OCI-LY7 (cell line): ENCODE data around the gene CALN1. TPM values are rescaled to one million over a fixed set of nuclear protein-coding genes. Genes with fewer than 3 reads are reported as not detected.

Experiments
- BruUV-seq: library from RNA; stranded (reverse); fragments of 400-500 nt; replicated peaks from 2 replicates; lab custom pipeline; 2021; lab: Mats Ljungman, UMichigan
- CTCF ChIA-PET: fragments of 300-600 bp; sonication (Branson Sonifier 250); formaldehyde crosslinking; loops from one replicate; lab custom pipeline; 2022; ENCODE audit warnings: antibody characterized with exemption; ENCODE audit not compliant: unreplicated experiment; lab: Charles Lee
- POLR2A ChIA-PET: fragments of 300-600 bp; sonication (Branson Sonifier 250); formaldehyde crosslinking; loops from one replicate; lab custom pipeline; 2022; ENCODE audit warnings: antibody characterized with exemption; lab: Charles Lee
- DNase-seq: peaks from one replicate; pipeline ENCODE4 v3.0.0-alpha.2; 2015; ENCODE audit warnings: low spot score
- H2AFZ ChIP-seq: fragments of 200-600 bp; sonication (generic), shearing (Covaris generic); 2 replicates; pipeline ENCODE4 v1.6.1; 2014; ENCODE audit warnings: mild to moderate bottlenecking, antibody characterized with exemption, low read length, moderate library complexity
- H3K27ac ChIP-seq: fragments of 200-600 bp; sonication (generic); 2 replicates; pipeline ENCODE4 v1.5.1; 2014; ENCODE audit warnings: mixed run types, low read depth, mild to moderate bottlenecking, moderate library complexity, low read length, inconsistent platforms; ENCODE audit not compliant: poor library complexity, severe bottlenecking
- H3K36me3 ChIP-seq: fragments of 200-600 bp; sonication (generic); 2 replicates; pipeline ENCODE4 v1.6.1; 2014; ENCODE audit warnings: mild to moderate bottlenecking, antibody characterized with exemption, low read length, moderate library complexity, mixed read lengths; ENCODE audit not compliant: insufficient read depth
- H3K4me1 ChIP-seq: fragments of 200-600 bp; sonication (generic); 2 replicates; pipeline ENCODE4 v1.5.1; 2014; ENCODE audit warnings: mild to moderate bottlenecking, low read length; ENCODE audit not compliant: insufficient read depth, poor library complexity, severe bottlenecking
- H3K4me2 ChIP-seq: fragments of 200-600 bp; sonication (generic); 2 replicates; pipeline ENCODE4 v1.6.1; 2014; ENCODE audit warnings: mild to moderate bottlenecking, low read length
- H3K4me3 ChIP-seq: fragments of 200-600 bp; sonication (generic); 2 replicates; pipeline ENCODE4 v1.5.1; 2014; ENCODE audit warnings: mild to moderate bottlenecking, low read depth, low read length; ENCODE audit not compliant: poor library complexity, severe bottlenecking
- H3K79me2 ChIP-seq: fragments of 200-600 bp; sonication (generic); 2 replicates; pipeline ENCODE4 v1.6.1; 2016; ENCODE audit warnings: low read depth, mild to moderate bottlenecking, low read length, moderate library complexity, mixed read lengths; ENCODE audit not compliant: insufficient read depth
- H3K9me2 ChIP-seq: fragments of 200-600 bp; sonication (generic); 2 replicates; pipeline ENCODE4 v1.6.1; 2016; ENCODE audit warnings: mild to moderate bottlenecking, low read length, mixed read lengths; ENCODE audit not compliant: insufficient read depth
- H3K9me3 ChIP-seq: fragments of 200-600 bp; sonication (generic); 2 replicates; pipeline ENCODE4 v1.6.1; 2014; ENCODE audit warnings: mild to moderate bottlenecking, mixed run types, low read length, mixed read lengths
- H4K20me1 ChIP-seq: fragments of 200-600 bp; sonication (generic); 2 replicates; pipeline ENCODE4 v1.6.1; 2014; ENCODE audit warnings: mild to moderate bottlenecking, antibody characterized with exemption, low read length, moderate library complexity, mixed read lengths; ENCODE audit not compliant: insufficient read depth
- EZH2phosphoT487 ChIP-seq: fragments of 200-600 bp; sonication (generic); IDR thresholded peaks from 2 replicates; pipeline ENCODE4 v1.6.1; 2018; ENCODE audit warnings: low read depth, borderline replicate concordance, mild to moderate bottlenecking, mixed run types, antibody characterized with exemption, low read length, moderate library complexity, mixed read lengths
- intact Hi-C: fragments of 100-400 bp; cut with micrococcal nuclease; formaldehyde crosslinking; loops from one replicate; pipeline ENCODE4 v1.10.0; 2022; ENCODE audit not compliant: unreplicated experiment
- total RNA-seq, 2 experiments: library from RNA; depleted of rRNA in 1 of 2; stranded (reverse); fragments of >200 nt in 1 of 2; shearing (Covaris generic) in 1 of 2; gene quantifications; 2 replicates each; pipeline ENCODE4 v1.2.3, GENCODE V29; 2014 to 2022
- TF ChIP-seq, protein P1 (sequence below): fragments of 200-600 bp; sonication (generic); conservative IDR thresholded peaks from 2 replicates; pipeline ENCODE4 v1.5.1; 2014; ENCODE audit warnings: mild to moderate bottlenecking, antibody characterized with exemption, low read length, moderate library complexity, mixed read lengths

CALN1 gene
- total RNA-seq, 2 experiments from 2014 or later, result not detected

DNA sequence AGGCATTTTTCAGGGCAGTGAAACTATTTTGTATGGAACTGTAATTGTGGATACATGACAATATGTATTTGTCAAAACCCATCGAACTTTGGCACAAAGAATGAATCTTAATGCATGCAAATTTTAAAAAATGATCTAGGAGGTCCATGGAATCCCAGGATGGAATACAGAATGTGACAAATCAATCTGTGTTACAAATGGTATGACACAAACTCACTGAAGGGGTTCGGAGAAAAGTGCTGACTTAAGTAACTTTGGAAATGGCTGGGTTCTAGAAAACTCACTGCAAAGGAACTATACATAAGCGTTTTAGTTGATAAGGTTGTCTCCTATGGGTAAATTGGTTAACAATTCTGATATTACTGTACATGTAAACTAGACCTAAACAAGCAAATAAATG is 26.0 kb downstream of the CALN1 start:
- Histone ChIP-seq H3K9me2 (no peaks in the 10 kb centered on the region), H3K9me3 (0 out of 2 replicates have a peak, but pooled peaks cover 4% of the 10 kb centered on the region), H4K20me1 (no peaks in the 10 kb centered on the region), H3K36me3 (no peaks in the 10 kb centered on the region), H2AFZ (no peak overlapping the region), H3K27ac (no peak overlapping the region), H3K4me2 (no peak overlapping the region), H3K4me1 (no peaks in the 10 kb centered on the region), H3K79me2 (no peaks in the 10 kb centered on the region), H3K4me3 (no peak overlapping the region)
- intact Hi-C loops, result no loop called here
- BruUV-seq, result no TSS peak
- DNase-seq, result no peak
- ChIA-PET CTCF (no interaction called here), POLR2A (no interaction called here)
- TF ChIP-seq, protein P1, sequence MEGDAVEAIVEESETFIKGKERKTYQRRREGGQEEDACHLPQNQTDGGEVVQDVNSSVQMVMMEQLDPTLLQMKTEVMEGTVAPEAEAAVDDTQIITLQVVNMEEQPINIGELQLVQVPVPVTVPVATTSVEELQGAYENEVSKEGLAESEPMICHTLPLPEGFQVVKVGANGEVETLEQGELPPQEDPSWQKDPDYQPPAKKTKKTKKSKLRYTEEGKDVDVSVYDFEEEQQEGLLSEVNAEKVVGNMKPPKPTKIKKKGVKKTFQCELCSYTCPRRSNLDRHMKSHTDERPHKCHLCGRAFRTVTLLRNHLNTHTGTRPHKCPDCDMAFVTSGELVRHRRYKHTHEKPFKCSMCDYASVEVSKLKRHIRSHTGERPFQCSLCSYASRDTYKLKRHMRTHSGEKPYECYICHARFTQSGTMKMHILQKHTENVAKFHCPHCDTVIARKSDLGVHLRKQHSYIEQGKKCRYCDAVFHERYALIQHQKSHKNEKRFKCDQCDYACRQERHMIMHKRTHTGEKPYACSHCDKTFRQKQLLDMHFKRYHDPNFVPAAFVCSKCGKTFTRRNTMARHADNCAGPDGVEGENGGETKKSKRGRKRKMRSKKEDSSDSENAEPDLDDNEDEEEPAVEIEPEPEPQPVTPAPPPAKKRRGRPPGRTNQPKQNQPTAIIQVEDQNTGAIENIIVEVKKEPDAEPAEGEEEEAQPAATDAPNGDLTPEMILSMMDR, result no peak

DNA sequence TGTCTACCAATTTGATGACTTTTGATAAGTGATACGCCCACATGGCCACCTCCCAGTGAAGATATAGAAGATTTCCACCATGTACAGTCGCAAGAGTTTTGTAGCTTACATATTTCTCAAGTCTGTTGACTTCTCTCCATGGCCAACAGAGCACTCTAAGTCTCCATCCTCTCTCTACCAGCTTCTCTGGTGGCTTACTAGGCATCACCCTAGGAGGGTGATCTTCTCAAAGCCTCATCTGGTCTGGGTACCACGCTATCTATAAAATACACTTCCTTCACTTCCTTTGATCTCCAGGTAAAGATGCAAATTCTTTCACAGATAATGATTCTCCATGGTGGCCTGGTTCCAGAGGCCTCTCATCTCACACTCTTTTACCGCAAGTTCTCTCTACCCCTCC is 49.9 kb downstream of the CALN1 start:
- no peak overlapping the region for H3K4me2 ChIP-seq
- ChIA-PET POLR2A (no interaction called here), CTCF (no interaction called here)
- no peaks in the 10 kb centered on the region for H3K79me2 ChIP-seq
- H3K9me2 ChIP-seq, result no peaks in the 10 kb centered on the region
- no peak for TF ChIP-seq EZH2phosphoT487
- no peak for DNase-seq
- no peaks in the 10 kb centered on the region for H3K4me1 ChIP-seq
- no peak overlapping the region for H3K4me3 ChIP-seq
- H3K36me3 ChIP-seq, result no peaks in the 10 kb centered on the region
- H3K27ac ChIP-seq, result no peak overlapping the region
- intact Hi-C loops, result no loop called here
- H3K9me3 ChIP-seq, result no peaks in the 10 kb centered on the region
- H2AFZ ChIP-seq, result no peak overlapping the region
- H4K20me1 ChIP-seq, result no peaks in the 10 kb centered on the region
- no TSS peak for BruUV-seq

DNA sequence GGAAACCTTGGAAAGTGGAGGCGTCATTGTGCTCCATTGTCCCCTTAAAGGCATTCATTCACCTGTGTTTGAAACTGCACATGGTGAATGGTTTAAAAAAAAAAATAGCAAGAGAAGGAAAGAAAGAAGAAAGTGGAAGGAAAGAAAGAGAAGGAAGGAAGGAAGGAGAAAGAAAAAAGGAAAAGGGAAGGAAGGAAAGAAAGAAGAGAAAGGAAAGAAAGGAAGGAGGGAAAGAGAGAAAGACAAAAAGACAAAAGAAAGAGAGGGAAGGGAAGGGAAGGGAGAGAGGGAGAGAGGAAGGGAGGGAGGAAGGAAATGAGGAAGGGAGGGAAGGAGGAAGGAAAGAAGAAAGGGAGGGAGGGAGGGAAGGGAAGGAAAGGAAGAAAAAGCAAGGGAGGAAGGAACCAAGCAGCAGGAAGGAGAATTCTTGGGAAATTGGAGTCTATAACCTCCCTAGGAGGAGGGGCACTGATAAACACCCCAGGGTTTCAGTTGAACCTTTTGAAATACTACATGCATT is 66.9 kb downstream of the CALN1 start:
- intact Hi-C loops, result no loop called here
- ChIA-PET CTCF (no interaction called here), POLR2A (no interaction called here)

More for the DNA sequence above, 66.9 kb downstream of the CALN1 start:
- H3K4me3 ChIP-seq, result no peak overlapping the region
- no peak overlapping the region for H3K4me2 ChIP-seq
- H4K20me1 ChIP-seq, result no peaks in the 10 kb centered on the region
- H2AFZ ChIP-seq, result no peak overlapping the region
- no peak for DNase-seq
- H3K4me1 ChIP-seq, result no peaks in the 10 kb centered on the region
- no peaks in the 10 kb centered on the region for H3K9me2 ChIP-seq
- no peaks in the 10 kb centered on the region for H3K79me2 ChIP-seq
- BruUV-seq, result no TSS peak
- no peaks in the 10 kb centered on the region for H3K36me3 ChIP-seq
- no peaks in the 10 kb centered on the region for H3K9me3 ChIP-seq
- TF ChIP-seq, protein P1, result no peak
- TF ChIP-seq EZH2phosphoT487, result no peak
- no peak overlapping the region for H3K27ac ChIP-seq
